Activated CD4-positive, alpha-beta T cell treated with anti-CD3 and anti-CD28 coated beads for 1 hour (primary cell): Measurements from ENCODE around the gene C20orf144.

Experiments used
- DNase-seq: peaks from one replicate; pipeline ENCODE4 v3.0.0-alpha.2; 2020

Gene C20orf144

DNA sequence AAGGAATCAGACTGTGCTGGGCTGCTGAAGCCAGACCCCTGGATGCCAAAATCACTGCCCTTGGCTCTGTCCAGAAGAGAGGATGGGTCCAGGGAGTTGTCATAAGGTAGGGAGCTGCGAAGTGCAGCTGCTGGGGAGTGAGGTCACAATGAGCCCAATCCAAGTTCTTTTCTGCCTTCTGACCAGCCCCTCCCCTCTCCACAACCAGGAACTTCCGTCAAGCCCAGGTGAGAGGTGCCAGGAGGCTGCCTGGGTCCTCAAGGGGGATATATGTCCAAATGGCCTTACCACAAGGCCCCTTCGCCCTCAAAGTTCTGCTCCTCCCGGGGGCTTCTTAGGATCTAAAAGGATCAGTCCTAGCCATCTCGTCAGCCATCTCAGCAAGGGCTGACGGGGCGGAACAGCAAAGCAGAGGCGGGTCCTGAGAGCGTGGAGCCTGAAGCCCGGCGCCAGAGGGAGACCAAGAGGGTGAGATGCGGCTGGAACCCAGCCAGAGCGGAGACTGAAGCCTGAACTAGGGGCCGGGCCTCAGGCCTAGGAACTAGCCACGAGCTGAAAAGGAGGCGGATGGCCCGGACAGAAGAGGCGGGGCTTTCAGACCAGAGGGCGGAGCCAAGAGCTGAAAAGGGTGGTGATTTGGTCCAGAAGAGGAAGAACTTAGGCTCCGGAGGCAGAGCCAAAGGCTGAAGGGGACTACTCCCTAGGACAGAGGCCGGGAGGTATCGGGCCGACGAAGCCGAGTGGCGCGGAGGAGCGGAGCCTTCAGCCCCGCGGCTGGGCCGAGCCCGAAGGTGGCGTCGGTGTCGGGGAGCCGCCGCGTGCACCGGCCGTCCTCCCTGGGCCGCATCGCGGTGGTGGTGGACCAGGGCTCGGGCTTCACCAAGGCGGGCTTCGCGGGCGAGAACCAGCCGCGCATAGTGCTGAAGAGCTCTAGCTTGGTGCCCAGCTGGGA is 4.4 kb downstream of the C20orf144 start, which contains the start of gene ACTL10:
Gene ACTL10, plus strand, starts transcription at position 651 of the 952 bp plus-strand sequence. CDS start 555 bp downstream, outside the sequence.
- DNase-seq, result peak; percentile 59

- no peak for DNase-seq
These were observed 5.1 kb downstream of the C20orf144 start for GRCh38 chr20:33667245-33667675.

- peak; percentile 69 for DNase-seq
These were observed 5.7 kb downstream of the C20orf144 start for GRCh38 chr20:33667676-33668465.

GRCh38 chr20:33668466-33669155 is 6.5 kb downstream of the C20orf144 start:
- no peak for DNase-seq

GRCh38 chr20:33669224-33669623 is 7.1 kb downstream of the C20orf144 start:
- no peak for DNase-seq

DNA sequence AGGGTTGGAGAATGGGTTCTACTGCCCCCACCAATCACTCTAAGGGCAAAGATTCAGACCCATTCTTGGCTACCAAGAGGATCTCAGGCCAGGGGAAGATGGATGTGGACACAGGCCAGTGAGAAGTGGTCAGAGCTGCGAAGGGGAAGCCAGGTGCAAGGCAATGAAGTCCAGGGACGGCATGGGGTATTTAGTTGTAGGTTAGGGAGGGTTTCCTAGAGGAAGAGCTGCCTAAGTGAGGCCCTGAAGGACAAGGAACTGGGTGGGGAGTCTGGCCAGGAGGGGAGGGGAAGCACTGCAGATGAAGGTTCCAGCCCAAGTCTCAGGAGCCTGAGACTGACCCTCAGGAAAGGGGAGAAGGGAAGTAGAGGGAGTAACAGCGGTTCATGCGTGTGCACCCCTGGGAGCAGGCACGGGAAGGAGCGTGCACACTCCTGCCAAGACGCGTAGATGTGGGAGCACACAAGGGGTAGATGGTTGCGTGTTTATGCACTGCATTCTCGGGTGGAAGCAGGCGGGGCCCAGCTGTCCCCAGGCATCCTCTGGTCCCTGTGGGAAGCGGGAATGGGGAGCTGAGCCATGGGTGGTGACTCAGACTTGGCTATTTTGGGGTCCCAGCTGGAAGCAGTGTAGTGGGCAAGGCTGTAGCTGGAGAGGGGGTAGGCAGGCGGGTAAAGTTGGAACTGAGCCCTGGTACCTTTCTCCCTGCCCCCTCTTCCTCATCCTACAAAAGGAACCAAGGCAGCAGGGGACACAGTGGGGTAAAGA is 7.9 kb downstream of the C20orf144 start:
- DNase-seq, result no peak

- DNase-seq, result no peak
These were observed 8.8 kb downstream of the C20orf144 start for GRCh38 chr20:33670715-33671499.

GRCh38 chr20:33671573-33672288 is 9.6 kb downstream of the C20orf144 start:
- no peak for DNase-seq

GRCh38 chr20:33672426-33673113 is 10.4 kb downstream of the C20orf144 start:
- DNase-seq, result no peak

- no peak for DNase-seq
These were observed 10.9 kb downstream of the C20orf144 start for GRCh38 chr20:33673114-33673409.

- DNase-seq, result no peak
These were observed 11.5 kb downstream of the C20orf144 start for GRCh38 chr20:33673410-33674293.

DNA sequence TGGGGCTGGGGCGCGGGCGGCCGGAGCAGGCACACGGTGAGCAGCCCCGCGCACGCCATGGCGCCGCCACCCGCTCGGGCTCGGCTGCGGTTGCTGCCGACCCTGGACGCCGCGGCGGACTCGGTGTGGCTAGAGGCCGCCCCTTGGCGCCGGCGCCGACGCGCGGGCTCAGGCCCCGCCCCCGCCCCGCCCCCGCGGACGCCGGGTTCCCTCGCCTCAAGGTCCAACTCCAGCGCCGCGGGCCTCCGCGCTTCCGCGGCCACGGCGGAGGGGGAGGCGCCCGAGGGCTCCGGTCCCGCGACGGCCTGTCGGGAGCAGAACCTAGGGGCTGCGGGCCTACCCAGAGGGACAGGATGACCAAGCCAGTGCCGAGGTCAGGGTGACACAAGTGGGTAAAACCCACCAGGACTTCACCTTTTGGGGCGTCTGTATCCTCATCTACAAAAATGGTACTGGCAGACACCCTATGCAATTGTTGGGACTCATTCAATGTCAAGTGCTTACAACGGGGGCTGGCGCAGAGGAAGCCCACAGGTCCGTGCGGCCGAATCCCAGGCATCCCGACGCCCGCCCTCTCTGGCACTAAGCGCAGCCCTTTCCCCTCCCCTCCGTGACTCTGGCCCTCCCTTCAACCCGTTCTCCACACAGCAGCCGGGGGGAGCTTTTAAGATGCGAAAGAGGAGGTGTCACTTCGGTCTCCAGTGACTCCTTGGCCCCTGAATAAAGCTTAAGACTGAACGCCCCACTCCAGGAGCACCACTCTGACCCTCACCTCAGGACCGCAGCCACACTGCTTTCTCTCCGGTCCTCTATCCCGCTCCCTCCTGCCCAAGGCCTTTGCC is 12.4 kb downstream of the C20orf144 start, which contains the start of gene NECAB3:
Gene NECAB3, minus strand, starts transcription at position 135 of the 842 bp plus-strand sequence. Its CDS starts 76 bp downstream, at position 59.
- DNase-seq, result no peak

- no peak for DNase-seq
These were observed 13.2 kb downstream of the C20orf144 start for GRCh38 chr20:33675136-33675959.

DNA sequence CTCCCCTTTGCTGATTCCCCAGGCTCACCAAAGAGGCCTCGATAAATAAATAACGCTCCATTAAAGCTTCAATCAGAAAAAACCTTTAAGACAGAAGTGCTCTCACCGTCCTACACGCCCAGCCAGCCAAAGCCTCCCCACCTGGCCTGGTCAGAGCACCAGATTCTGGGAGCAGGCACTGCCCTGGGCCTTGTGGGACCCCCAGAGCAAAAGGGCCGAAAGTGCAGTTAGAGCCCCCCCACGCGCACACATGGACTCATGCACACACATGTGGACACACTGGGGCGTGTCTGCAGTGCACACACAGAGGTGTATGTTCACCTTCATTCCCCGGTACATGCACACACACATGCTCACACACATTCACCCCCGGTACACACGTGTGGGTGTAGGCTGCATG is 14.0 kb downstream of the C20orf144 start:
- no peak for DNase-seq

DNA sequence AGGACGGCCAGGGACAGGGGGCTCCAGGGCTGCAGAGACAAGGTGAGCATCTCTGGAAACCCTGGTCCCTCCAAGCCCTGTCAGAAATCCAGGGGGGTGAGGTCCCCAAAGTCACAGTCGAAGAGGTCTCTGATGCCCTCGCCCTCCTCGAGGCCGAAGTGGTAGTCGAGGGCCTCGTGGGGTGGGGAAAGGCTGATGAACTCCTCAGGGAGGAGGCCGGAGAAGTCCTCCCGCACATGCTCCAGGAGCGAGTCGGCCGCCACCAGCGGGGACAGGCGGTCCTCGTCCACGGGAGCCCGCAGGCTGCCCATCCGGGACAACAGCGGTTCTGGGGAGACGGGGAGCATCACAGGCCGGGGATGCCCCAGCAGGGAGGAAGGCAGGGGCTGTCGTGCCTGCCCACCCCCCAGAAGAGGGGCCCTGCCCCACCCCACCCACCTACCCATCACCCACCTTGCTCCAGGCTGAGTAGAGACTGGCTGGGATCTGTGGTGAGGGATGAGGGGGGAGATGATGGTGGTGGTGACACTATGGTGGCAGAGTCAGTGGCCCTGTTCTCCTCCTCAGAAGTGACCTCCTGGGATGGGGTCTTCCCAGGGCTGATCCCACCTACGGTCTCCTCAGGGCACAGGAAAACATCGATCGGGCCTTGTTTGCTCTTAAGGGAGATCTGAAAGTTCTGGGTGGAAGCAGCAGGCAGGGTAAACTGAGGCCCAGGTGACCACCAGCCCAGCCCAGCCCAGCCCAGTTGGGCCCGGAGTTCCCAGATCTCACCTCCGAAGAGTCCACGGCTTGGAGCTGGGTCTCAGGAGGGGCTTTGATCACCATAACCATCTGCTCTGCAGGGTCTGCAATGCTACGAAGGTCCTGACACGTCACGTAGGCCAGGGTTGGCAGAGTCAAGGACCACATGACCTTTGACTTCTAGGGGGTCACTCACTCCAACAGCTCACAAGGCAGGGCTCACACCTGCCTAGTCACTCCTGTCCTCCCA is 14.8 kb downstream of the C20orf144 start:
- no peak for DNase-seq
